Measurements from ENCODE around the gene USP40. TPM values are rescaled to one million over a fixed set of nuclear protein-coding genes. Genes with fewer than 3 reads are reported as not detected.

Gene USP40
- total and polyA plus RNA-seq, 2 of the 8 experiments (the other 6 are each of a cell fraction or from before 2014, with no cell fraction given), result 12.0 to 15.7 TPM

DNA sequence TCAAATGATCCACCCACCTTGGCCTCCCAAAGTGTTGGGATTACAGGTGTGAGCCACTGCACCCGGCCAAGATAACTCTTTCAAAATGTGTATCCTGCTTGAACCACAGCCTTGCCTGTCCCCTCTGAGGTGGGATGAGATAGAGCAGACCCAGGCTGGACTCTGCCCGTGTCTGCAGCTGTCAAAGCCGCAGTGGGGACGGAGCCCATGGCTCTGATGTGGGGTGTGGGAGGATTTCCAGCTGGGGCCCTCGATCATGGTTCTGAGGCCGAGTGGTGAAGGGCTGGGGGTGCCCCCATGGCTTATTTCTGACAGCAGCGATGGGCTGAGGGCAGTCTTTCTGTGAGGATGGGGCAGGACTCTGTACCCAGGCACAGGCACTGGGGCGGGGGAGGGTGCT, 107.8 kb downstream of the USP40 start (continued):
- TF ChIP-seq, protein P1, sequence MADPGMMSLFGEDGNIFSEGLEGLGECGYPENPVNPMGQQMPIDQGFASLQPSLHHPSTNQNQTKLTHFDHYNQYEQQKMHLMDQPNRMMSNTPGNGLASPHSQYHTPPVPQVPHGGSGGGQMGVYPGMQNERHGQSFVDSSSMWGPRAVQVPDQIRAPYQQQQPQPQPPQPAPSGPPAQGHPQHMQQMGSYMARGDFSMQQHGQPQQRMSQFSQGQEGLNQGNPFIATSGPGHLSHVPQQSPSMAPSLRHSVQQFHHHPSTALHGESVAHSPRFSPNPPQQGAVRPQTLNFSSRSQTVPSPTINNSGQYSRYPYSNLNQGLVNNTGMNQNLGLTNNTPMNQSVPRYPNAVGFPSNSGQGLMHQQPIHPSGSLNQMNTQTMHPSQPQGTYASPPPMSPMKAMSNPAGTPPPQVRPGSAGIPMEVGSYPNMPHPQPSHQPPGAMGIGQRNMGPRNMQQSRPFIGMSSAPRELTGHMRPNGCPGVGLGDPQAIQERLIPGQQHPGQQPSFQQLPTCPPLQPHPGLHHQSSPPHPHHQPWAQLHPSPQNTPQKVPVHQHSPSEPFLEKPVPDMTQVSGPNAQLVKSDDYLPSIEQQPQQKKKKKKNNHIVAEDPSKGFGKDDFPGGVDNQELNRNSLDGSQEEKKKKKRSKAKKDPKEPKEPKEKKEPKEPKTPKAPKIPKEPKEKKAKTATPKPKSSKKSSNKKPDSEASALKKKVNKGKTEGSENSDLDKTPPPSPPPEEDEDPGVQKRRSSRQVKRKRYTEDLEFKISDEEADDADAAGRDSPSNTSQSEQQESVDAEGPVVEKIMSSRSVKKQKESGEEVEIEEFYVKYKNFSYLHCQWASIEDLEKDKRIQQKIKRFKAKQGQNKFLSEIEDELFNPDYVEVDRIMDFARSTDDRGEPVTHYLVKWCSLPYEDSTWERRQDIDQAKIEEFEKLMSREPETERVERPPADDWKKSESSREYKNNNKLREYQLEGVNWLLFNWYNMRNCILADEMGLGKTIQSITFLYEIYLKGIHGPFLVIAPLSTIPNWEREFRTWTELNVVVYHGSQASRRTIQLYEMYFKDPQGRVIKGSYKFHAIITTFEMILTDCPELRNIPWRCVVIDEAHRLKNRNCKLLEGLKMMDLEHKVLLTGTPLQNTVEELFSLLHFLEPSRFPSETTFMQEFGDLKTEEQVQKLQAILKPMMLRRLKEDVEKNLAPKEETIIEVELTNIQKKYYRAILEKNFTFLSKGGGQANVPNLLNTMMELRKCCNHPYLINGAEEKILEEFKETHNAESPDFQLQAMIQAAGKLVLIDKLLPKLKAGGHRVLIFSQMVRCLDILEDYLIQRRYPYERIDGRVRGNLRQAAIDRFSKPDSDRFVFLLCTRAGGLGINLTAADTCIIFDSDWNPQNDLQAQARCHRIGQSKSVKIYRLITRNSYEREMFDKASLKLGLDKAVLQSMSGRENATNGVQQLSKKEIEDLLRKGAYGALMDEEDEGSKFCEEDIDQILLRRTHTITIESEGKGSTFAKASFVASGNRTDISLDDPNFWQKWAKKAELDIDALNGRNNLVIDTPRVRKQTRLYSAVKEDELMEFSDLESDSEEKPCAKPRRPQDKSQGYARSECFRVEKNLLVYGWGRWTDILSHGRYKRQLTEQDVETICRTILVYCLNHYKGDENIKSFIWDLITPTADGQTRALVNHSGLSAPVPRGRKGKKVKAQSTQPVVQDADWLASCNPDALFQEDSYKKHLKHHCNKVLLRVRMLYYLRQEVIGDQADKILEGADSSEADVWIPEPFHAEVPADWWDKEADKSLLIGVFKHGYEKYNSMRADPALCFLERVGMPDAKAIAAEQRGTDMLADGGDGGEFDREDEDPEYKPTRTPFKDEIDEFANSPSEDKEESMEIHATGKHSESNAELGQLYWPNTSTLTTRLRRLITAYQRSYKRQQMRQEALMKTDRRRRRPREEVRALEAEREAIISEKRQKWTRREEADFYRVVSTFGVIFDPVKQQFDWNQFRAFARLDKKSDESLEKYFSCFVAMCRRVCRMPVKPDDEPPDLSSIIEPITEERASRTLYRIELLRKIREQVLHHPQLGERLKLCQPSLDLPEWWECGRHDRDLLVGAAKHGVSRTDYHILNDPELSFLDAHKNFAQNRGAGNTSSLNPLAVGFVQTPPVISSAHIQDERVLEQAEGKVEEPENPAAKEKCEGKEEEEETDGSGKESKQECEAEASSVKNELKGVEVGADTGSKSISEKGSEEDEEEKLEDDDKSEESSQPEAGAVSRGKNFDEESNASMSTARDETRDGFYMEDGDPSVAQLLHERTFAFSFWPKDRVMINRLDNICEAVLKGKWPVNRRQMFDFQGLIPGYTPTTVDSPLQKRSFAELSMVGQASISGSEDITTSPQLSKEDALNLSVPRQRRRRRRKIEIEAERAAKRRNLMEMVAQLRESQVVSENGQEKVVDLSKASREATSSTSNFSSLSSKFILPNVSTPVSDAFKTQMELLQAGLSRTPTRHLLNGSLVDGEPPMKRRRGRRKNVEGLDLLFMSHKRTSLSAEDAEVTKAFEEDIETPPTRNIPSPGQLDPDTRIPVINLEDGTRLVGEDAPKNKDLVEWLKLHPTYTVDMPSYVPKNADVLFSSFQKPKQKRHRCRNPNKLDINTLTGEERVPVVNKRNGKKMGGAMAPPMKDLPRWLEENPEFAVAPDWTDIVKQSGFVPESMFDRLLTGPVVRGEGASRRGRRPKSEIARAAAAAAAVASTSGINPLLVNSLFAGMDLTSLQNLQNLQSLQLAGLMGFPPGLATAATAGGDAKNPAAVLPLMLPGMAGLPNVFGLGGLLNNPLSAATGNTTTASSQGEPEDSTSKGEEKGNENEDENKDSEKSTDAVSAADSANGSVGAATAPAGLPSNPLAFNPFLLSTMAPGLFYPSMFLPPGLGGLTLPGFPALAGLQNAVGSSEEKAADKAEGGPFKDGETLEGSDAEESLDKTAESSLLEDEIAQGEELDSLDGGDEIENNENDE (IDR thresholded peaks at IDR 0.05; ENCODE audit: insufficient replicate concordance, low read length), result no peak
- TF ChIP-seq CREB1 (IDR thresholded peaks at IDR 0.05) (no peak), JUN (IDR thresholded peaks at IDR 0.05; ENCODE audit: low read depth, low read length) (no peak), SIX5 (IDR thresholded peaks at IDR 0.05; ENCODE audit: low read depth, low read length) (no peak), RBBP5 (IDR thresholded peaks at IDR 0.05; ENCODE audit: borderline replicate concordance, low read depth, low read length) (no peak), TAF7 (optimal IDR thresholded peaks at IDR 0.05; ENCODE audit: borderline replicate concordance, low read depth, low read length) (no peak), ASH2L (IDR thresholded peaks at IDR 0.05; ENCODE audit: low read length) (no peak), RNF2 (IDR thresholded peaks at IDR 0.05; ENCODE audit: borderline replicate concordance, low read depth, low read length, missing control alignments, poor library complexity, severe bottlenecking) (no peak), BACH1 (IDR thresholded peaks at IDR 0.05; ENCODE audit: low read length) (no peak), TBP (IDR thresholded peaks at IDR 0.05; ENCODE audit: low read depth, low read length) (no peak), FOSL1 (IDR thresholded peaks at IDR 0.05; ENCODE audit: insufficient read depth, low read depth, low read length) (no peak), EP300 (IDR thresholded peaks at IDR 0.05; ENCODE audit: borderline replicate concordance in 1 of 2, low read depth in 2 of 2, low read length in 2 of 2) (no peak)
